GM12878 (cell line): ENCODE data around the gene CNTNAP2. TPM values are rescaled to one million over a fixed set of nuclear protein-coding genes. Genes with fewer than 3 reads are reported as not detected.

ENCODE experiments used
- ATAC-seq: fragments of 200-7000 bp; cut with Tn5 transposase; 3 replicates; pipeline ENCODE4 v1.9.1; 2020; ENCODE audit warnings: mild to moderate bottlenecking, moderate library complexity
- BruUV-seq: library from RNA; stranded (reverse); fragments of 400-500 nt; replicated peaks from 2 replicates; lab custom pipeline; 2021; lab: Mats Ljungman, UMichigan
- CTCF ChIA-PET: fragments of 300-600 bp; sonication (Branson Sonifier 250); formaldehyde crosslinking; extraction: SDS; loops from one replicate; lab custom pipeline; 2021; ENCODE audit warnings: inconsistent platforms; lab: Yijun Ruan, JAX
- POLR2A ChIA-PET: fragments of 350-600 bp; formaldehyde crosslinking; extraction: SDS; loops from one replicate; lab custom pipeline; 2021; ENCODE audit warnings: inconsistent platforms; lab: Charles Lee
- RAD21 ChIA-PET: fragments of 300-600 bp; sonication (Branson Sonifier 250); formaldehyde crosslinking; loops from one replicate; lab custom pipeline; 2023; ENCODE audit warnings: antibody characterized with exemption; ENCODE audit not compliant: unreplicated experiment; lab: Charles Lee
- SMC1A ChIA-PET: fragments of 300-600 bp; sonication (Branson Sonifier 250); formaldehyde crosslinking; loops from one replicate; lab custom pipeline; 2023; ENCODE audit not compliant: unreplicated experiment, uncharacterized antibody; lab: Charles Lee
- DNase-seq: peaks from one replicate; pipeline ENCODE4 v3.0.0-alpha.2; 2011; ENCODE audit warnings: low read depth, low spot score
- FAIRE-seq: peaks from 3 replicates; lab custom pipeline; 2011; peaks lifted over from hg19 to GRCh38; lab: Jason Lieb, UNC
- H2AFZ ChIP-seq: 2 replicates; pipeline ENCODE4 v1.6.0; 2011; ENCODE audit warnings: low read depth, low read length, control low read depth; ENCODE audit not compliant: control insufficient read depth
- H3K27ac ChIP-seq: 2 replicates; pipeline ENCODE4 v1.5.1; 2011; ENCODE audit warnings: control low read depth; ENCODE audit not compliant: control insufficient read depth, insufficient read depth
- H3K27me3 ChIP-seq, 2 experiments: replicated peaks in 1 of 2; 2 replicates each; pipeline versions ENCODE4 v1.6.0 to v1.6.1; 2011; ENCODE audit warnings: low read length in 1 of 2; ENCODE audit not compliant: control insufficient read depth in 2 of 2, insufficient read depth in 2 of 2
- H3K36me3 ChIP-seq, 2 experiments: 2 replicates each; pipeline ENCODE4 v1.5.1; 2011; ENCODE audit warnings: low read length in 1 of 2; ENCODE audit not compliant: control insufficient read depth in 2 of 2, insufficient read depth in 2 of 2
- H3K4me1 ChIP-seq: 2 replicates; pipeline ENCODE4 v1.6.1; 2011; ENCODE audit warnings: mild to moderate bottlenecking, low read length, moderate library complexity, mixed read lengths; ENCODE audit not compliant: control insufficient read depth, insufficient read depth
- H3K4me2 ChIP-seq: 2 replicates; pipeline ENCODE4 v1.6.0; 2011; ENCODE audit warnings: control low read depth; ENCODE audit not compliant: control insufficient read depth, insufficient read depth
- H3K4me3 ChIP-seq: fragments of 200-600 bp; sonication (generic); 2 replicates; pipeline ENCODE4 v1.5.1; 2016
- H3K79me2 ChIP-seq: 2 replicates; pipeline ENCODE4 v1.6.0; 2011; ENCODE audit warnings: low read length; ENCODE audit not compliant: control insufficient read depth, insufficient read depth
- H3K9ac ChIP-seq: 2 replicates; pipeline ENCODE4 v1.8.0; 2011; ENCODE audit warnings: low read length, control low read depth, mixed read lengths; ENCODE audit not compliant: control insufficient read depth, insufficient read depth
- H3K9me3 ChIP-seq: replicated peaks from 3 replicates; pipeline ENCODE4 v1.5.1; 2011; ENCODE audit warnings: mild to moderate bottlenecking, low read length; ENCODE audit not compliant: control insufficient read depth, insufficient read depth
- H4K20me1 ChIP-seq: 2 replicates; pipeline ENCODE4 v1.6.0; 2011; ENCODE audit not compliant: control insufficient read depth, insufficient read depth
- IRF3 ChIP-seq: fragments of 450-650 bp; IDR thresholded peaks from 2 replicates; pipeline ENCODE4 v1.6.1; 2014; ENCODE audit warnings: mild to moderate bottlenecking
- SREBF1 ChIP-seq: IDR thresholded peaks from 2 replicates; pipeline ENCODE4 v1.6.1; 2012; ENCODE audit warnings: mild to moderate bottlenecking, low read length
- ZNF384 ChIP-seq: IDR thresholded peaks from 2 replicates; pipeline ENCODE4 v1.6.1; 2012; ENCODE audit warnings: low read depth, mild to moderate bottlenecking, low read length, improper control_type of control experiment, borderline replicate concordance
- whole genome bisulfite sequencing: methylation state at CpG from one replicate; pipeline ENCODE4 v1.1.6; 2016; ENCODE audit warnings: low lambda C conversion rate; ENCODE audit not compliant: insufficient replicate concordance, insufficient coverage; ENCODE audit errors: missing lambda C conversion rate; 5-methylcytosine and 5-hydroxymethylcytosine counted together
- in situ Hi-C: fragments of 300-500 bp; cut with MboI; formaldehyde crosslinking; loops from 9 replicates; pipeline ENCODE4 v1.14.3; 2018; ENCODE audit warnings: mixed read lengths
- intact Hi-C: fragments of 100-400 bp; cut with micrococcal nuclease; formaldehyde crosslinking; loops from one replicate; pipeline ENCODE4 v1.14.2; 2022; ENCODE audit not compliant: unreplicated experiment
- polyA plus RNA-seq, 11 experiments: library from polyadenylated mRNA; depleted of rRNA in 4 of 11; unstranded in 6 of 11; stranded (reverse) in 5 of 11; fragments of >200 nt; fragmentation: Nextera tagmentation in 4 of 11; fragmentation: Illumina TruSeq in 1 of 11; extraction: Ambion mirVana in 4 of 11; extraction: Trizol in 1 of 11; gene quantifications; 1 replicate in 1 of 11; 2 replicates in 10 of 11; pipeline versions ENCODE4 v1.2.1 to v1.2.3, GENCODE V29; 2011 to 2016; ENCODE audit warnings: inconsistent platforms in 2 of 11, missing spikeins in 2 of 11, low read depth in 1 of 11
- total RNA-seq, 4 experiments: library from RNA; depleted of rRNA in 3 of 4; stranded (reverse); fragments of >200 nt in 3 of 4; fragmentation: Illumina TruSeq in 1 of 4; extraction: Trizol in 1 of 4; gene quantifications; 2 replicates each; pipeline versions ENCODE4 v1.2.1 to v1.2.3, GENCODE V29; 2013 to 2021
- TF ChIP-seq, protein P1 (sequence below): IDR thresholded peaks from 2 replicates; pipeline ENCODE4 v1.6.1; 2011; ENCODE audit warnings: low read depth, mild to moderate bottlenecking, low read length, moderate library complexity, borderline replicate concordance; ENCODE audit errors: extremely low read depth
- TF ChIP-seq, protein P2 (sequence below): fragments of 450-650 bp; formaldehyde crosslinking; IDR thresholded peaks from 2 replicates; pipeline ENCODE4 v1.5.0; 2022; ENCODE audit warnings: mild to moderate bottlenecking, missing genetic modification characterization

The CNTNAP2 gene
- total and polyA plus RNA-seq, 10 of the 15 experiments (the other 5 are each of a cell fraction or from before 2014, with no cell fraction given): 0.03 to 0.08 (median 0.03) TPM; not detected in 7

DNA sequence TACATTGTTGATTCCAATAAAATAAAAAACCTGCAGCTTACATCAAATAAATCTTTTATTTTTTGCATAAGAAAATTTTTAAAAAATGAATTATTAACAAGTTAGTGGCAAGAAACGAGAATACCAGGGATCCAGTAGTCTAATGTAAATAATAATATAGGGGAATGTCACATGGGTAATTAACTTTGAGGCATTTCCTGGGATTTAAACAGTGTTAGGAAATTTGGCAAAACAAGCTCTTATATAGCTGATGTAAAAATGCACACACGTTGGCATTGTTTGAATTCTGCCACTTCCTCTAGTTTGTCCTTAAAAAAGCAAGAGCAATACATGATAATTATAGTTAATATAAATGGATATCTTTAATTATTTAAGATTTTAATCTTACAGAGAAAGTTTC lies 768.6 kb downstream of the CNTNAP2 start:
- POLR2A ChIA-PET: no interaction called here
- H3K4me3 ChIP-seq: no peak overlapping the region
- DNase-seq (no peak), FAIRE-seq (no peak), ATAC-seq (no peak)
- H3K79me2 ChIP-seq: no peaks in the 10 kb centered on the region
- H3K27me3 ChIP-seq: no peaks in the 10 kb centered on the region
- H4K20me1 ChIP-seq: no peaks in the 10 kb centered on the region
- H3K9me3 ChIP-seq: no peaks in the 10 kb centered on the region
- no peaks in the 10 kb centered on the region for H3K36me3 ChIP-seq
- H3K9ac ChIP-seq: no peak overlapping the region
- TF ChIP-seq IRF3: no peak
- TF ChIP-seq, protein P1, sequence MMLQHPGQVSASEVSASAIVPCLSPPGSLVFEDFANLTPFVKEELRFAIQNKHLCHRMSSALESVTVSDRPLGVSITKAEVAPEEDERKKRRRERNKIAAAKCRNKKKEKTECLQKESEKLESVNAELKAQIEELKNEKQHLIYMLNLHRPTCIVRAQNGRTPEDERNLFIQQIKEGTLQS: no peak
- TF ChIP-seq, protein P2, sequence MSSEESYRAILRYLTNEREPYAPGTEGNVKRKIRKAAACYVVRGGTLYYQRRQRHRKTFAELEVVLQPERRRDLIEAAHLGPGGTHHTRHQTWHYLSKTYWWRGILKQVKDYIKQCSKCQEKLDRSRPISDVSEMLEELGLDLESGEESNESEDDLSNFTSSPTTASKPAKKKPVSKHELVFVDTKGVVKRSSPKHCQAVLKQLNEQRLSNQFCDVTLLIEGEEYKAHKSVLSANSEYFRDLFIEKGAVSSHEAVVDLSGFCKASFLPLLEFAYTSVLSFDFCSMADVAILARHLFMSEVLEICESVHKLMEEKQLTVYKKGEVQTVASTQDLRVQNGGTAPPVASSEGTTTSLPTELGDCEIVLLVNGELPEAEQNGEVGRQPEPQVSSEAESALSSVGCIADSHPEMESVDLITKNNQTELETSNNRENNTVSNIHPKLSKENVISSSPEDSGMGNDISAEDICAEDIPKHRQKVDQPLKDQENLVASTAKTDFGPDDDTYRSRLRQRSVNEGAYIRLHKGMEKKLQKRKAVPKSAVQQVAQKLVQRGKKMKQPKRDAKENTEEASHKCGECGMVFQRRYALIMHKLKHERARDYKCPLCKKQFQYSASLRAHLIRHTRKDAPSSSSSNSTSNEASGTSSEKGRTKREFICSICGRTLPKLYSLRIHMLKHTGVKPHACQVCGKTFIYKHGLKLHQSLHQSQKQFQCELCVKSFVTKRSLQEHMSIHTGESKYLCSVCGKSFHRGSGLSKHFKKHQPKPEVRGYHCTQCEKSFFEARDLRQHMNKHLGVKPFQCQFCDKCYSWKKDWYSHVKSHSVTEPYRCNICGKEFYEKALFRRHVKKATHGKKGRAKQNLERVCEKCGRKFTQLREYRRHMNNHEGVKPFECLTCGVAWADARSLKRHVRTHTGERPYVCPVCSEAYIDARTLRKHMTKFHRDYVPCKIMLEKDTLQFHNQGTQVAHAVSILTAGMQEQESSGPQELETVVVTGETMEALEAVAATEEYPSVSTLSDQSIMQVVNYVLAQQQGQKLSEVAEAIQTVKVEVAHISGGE: no peak
- no peak for TF ChIP-seq SREBF1
- no peak for TF ChIP-seq ZNF384
- H3K4me2 ChIP-seq: no peak overlapping the region
- CTCF ChIA-PET: no interaction called here
- no TSS peak for BruUV-seq
- H3K27ac ChIP-seq: no peak overlapping the region
- no peaks in the 10 kb centered on the region for H3K4me1 ChIP-seq
- intact Hi-C loops (no loop called here), in situ Hi-C loops (no loop called here)
- SMC1A ChIA-PET: no interaction called here
- 0% methylated on average over 2 of the region's 2 CpGs for WGBS
- RAD21 ChIA-PET: no interaction called here
- H2AFZ ChIP-seq: no peak overlapping the region
